GM12878 (cell line): ENCODE data around the gene ZNF891.

ENCODE experiments used
- CBX5 ChIP-seq: sonication (generic); IDR thresholded peaks from 2 replicates; pipeline ENCODE4 v1.6.1; 2016; ENCODE audit warnings: low read depth, moderate library complexity, mild to moderate bottlenecking, inconsistent platforms
- FOXM1 ChIP-seq: IDR thresholded peaks from 2 replicates; pipeline ENCODE4 v1.6.1; 2012; ENCODE audit warnings: low read depth, mild to moderate bottlenecking, inconsistent platforms, low read length, moderate library complexity
- JUNB ChIP-seq: IDR thresholded peaks from 2 replicates; pipeline ENCODE4 v1.6.1; 2016; ENCODE audit warnings: antibody characterized with exemption, mild to moderate bottlenecking
- NBN ChIP-seq: fragments of 450-650 bp; IDR thresholded peaks from 2 replicates; pipeline ENCODE4 v1.6.1; 2016
- SRF ChIP-seq, 2 experiments: IDR thresholded peaks; 2 replicates each; pipeline ENCODE4 v1.6.1; 2011; ENCODE audit warnings: low read depth in 2 of 2, low read length in 2 of 2, mild to moderate bottlenecking in 1 of 2, moderate library complexity in 1 of 2
- TF ChIP-seq, protein P1 (sequence below): IDR thresholded peaks from 2 replicates; pipeline ENCODE4 v1.6.1; 2012; ENCODE audit warnings: mild to moderate bottlenecking, low read depth, low read length
- TF ChIP-seq, protein P2 (sequence below): IDR thresholded peaks from 2 replicates; pipeline ENCODE4 v1.6.1; 2011; ENCODE audit warnings: low read depth, low read length, improper control_type of control experiment, borderline replicate concordance
- TF ChIP-seq, protein P3 (sequence below), 3 experiments: IDR thresholded peaks in 2 of 3; conservative IDR thresholded peaks in 1 of 3; 2 replicates each; pipeline ENCODE4 v1.5.1; 2011; ENCODE audit warnings: low read depth in 3 of 3, low read length in 3 of 3, mild to moderate bottlenecking in 3 of 3, control low read depth in 2 of 3, moderate library complexity in 2 of 3, inconsistent platforms in 1 of 3, mixed read lengths in 1 of 3; ENCODE audit not compliant: control insufficient read depth in 2 of 3, insufficient read depth in 1 of 3; ENCODE audit errors: extremely low read depth in 1 of 3

DNA sequence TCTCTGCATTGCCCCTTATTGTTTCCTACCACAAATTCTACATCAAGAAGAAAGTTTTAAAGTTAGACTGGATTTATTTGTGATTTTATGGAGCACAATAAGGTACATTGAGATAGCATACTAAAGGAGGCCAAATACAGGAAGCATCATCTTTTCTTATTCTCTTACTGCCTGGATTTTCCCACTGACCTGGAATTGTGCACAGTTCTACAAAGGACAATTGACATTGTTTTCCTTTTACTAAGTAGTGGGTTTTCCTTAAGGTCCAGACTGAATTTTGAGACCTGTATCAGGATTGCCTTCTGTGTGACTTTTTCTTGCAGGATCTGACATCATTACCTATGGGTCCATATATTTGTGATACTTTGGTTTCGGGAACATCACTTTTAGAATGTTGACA lies 68.1 kb downstream of the ZNF891 start:
- TF ChIP-seq NBN (no peak), FOXM1 (no peak), CBX5 (no peak), JUNB (no peak), SRF (IDR thresholded peaks at IDR 0.05; ENCODE audit: low read depth in 2 of 2, low read length in 2 of 2) (no peak)
- TF ChIP-seq, protein P1, sequence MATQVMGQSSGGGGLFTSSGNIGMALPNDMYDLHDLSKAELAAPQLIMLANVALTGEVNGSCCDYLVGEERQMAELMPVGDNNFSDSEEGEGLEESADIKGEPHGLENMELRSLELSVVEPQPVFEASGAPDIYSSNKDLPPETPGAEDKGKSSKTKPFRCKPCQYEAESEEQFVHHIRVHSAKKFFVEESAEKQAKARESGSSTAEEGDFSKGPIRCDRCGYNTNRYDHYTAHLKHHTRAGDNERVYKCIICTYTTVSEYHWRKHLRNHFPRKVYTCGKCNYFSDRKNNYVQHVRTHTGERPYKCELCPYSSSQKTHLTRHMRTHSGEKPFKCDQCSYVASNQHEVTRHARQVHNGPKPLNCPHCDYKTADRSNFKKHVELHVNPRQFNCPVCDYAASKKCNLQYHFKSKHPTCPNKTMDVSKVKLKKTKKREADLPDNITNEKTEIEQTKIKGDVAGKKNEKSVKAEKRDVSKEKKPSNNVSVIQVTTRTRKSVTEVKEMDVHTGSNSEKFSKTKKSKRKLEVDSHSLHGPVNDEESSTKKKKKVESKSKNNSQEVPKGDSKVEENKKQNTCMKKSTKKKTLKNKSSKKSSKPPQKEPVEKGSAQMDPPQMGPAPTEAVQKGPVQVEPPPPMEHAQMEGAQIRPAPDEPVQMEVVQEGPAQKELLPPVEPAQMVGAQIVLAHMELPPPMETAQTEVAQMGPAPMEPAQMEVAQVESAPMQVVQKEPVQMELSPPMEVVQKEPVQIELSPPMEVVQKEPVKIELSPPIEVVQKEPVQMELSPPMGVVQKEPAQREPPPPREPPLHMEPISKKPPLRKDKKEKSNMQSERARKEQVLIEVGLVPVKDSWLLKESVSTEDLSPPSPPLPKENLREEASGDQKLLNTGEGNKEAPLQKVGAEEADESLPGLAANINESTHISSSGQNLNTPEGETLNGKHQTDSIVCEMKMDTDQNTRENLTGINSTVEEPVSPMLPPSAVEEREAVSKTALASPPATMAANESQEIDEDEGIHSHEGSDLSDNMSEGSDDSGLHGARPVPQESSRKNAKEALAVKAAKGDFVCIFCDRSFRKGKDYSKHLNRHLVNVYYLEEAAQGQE: no peak
- TF ChIP-seq, protein P2, sequence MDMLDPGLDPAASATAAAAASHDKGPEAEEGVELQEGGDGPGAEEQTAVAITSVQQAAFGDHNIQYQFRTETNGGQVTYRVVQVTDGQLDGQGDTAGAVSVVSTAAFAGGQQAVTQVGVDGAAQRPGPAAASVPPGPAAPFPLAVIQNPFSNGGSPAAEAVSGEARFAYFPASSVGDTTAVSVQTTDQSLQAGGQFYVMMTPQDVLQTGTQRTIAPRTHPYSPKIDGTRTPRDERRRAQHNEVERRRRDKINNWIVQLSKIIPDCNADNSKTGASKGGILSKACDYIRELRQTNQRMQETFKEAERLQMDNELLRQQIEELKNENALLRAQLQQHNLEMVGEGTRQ: no peak
- TF ChIP-seq, protein P3, sequence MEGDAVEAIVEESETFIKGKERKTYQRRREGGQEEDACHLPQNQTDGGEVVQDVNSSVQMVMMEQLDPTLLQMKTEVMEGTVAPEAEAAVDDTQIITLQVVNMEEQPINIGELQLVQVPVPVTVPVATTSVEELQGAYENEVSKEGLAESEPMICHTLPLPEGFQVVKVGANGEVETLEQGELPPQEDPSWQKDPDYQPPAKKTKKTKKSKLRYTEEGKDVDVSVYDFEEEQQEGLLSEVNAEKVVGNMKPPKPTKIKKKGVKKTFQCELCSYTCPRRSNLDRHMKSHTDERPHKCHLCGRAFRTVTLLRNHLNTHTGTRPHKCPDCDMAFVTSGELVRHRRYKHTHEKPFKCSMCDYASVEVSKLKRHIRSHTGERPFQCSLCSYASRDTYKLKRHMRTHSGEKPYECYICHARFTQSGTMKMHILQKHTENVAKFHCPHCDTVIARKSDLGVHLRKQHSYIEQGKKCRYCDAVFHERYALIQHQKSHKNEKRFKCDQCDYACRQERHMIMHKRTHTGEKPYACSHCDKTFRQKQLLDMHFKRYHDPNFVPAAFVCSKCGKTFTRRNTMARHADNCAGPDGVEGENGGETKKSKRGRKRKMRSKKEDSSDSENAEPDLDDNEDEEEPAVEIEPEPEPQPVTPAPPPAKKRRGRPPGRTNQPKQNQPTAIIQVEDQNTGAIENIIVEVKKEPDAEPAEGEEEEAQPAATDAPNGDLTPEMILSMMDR (IDR thresholded peaks at IDR 0.05 in 2 of 3, conservative IDR thresholded peaks at IDR 0.05 in 1 of 3; ENCODE audit: control insufficient read depth in 2 of 3, extremely low read depth in 1 of 3, insufficient read depth in 1 of 3, low read depth in 3 of 3, low read length in 3 of 3): no peak
